H1 (cell line): Measurements from ENCODE around the gene ZRANB1. TPM values are rescaled to one million over a fixed set of nuclear protein-coding genes. Genes with fewer than 3 reads are reported as not detected.

Experiments used
- CTCF ChIA-PET: fragments of 300-600 bp; sonication (Branson Sonifier 250); formaldehyde crosslinking; loops from one replicate; lab custom pipeline; 2021; ENCODE audit not compliant: partially characterized antibody; lab: Charles Lee
- POLR2A ChIA-PET: fragments of 300-600 bp; sonication (Branson Sonifier 250); formaldehyde crosslinking; loops from one replicate; lab custom pipeline; 2021; ENCODE audit warnings: inconsistent platforms; ENCODE audit not compliant: partially characterized antibody; lab: Charles Lee
- DNase-seq, 2 experiments: peaks; one replicate each; pipeline versions ENCODE4 v3.0.0 to v3.0.0-alpha.2; 2010 to 2022; ENCODE audit warnings: low spot score in 2 of 2, low read depth in 1 of 2, mixed read lengths in 1 of 2
- FAIRE-seq: peaks from 2 replicates; lab custom pipeline; 2011; peaks lifted over from hg19 to GRCh38; lab: Jason Lieb, UNC
- H2AFZ ChIP-seq: 2 replicates; pipeline ENCODE4 v1.8.1; 2012; ENCODE audit warnings: low read length, inconsistent platforms
- H2AK5ac ChIP-seq: 2 replicates; pipeline ENCODE4 v1.6.1; 2013; ENCODE audit warnings: low read depth, low read length
- H2BK120ac ChIP-seq: replicated peaks from 2 replicates; pipeline ENCODE3; 2013; ENCODE audit warnings: low read depth, low read length, inconsistent platforms
- H2BK12ac ChIP-seq: 2 replicates; pipeline ENCODE4 v1.6.1; 2013; ENCODE audit warnings: low read depth, low read length
- H2BK15ac ChIP-seq: 2 replicates; pipeline ENCODE4 v1.6.1; 2013; ENCODE audit warnings: low read length
- H2BK20ac ChIP-seq: 2 replicates; pipeline ENCODE4 v1.6.1; 2013; ENCODE audit warnings: low read length
- H2BK5ac ChIP-seq: 2 replicates; pipeline ENCODE4 v1.6.1; 2013; ENCODE audit warnings: low read depth, low read length
- H3K14ac ChIP-seq: 2 replicates; pipeline ENCODE4 v1.6.1; 2013; ENCODE audit warnings: inconsistent platforms; ENCODE audit not compliant: insufficient read length
- H3K18ac ChIP-seq: 2 replicates; pipeline ENCODE4 v1.6.1; 2013; ENCODE audit warnings: low read length; ENCODE audit errors: extremely low read depth
- H3K23ac ChIP-seq: 2 replicates; pipeline ENCODE4 v1.6.1; 2013; ENCODE audit warnings: inconsistent platforms; ENCODE audit not compliant: insufficient read length
- H3K23me2 ChIP-seq: 2 replicates; pipeline ENCODE4 v1.6.1; 2013; ENCODE audit warnings: low read depth, low read length
- H3K27ac ChIP-seq: 2 replicates; pipeline ENCODE4 v1.6.1; 2011; ENCODE audit warnings: low read depth, low read length, inconsistent platforms
- H3K27me3 ChIP-seq, 4 experiments: replicated peaks in 1 of 4; 1 replicate in 1 of 4; 2 replicates in 3 of 4; pipeline versions ENCODE4 v1.6.1 to v1.8.1; 2011 to 2013; ENCODE audit warnings: low read length in 3 of 4, mild to moderate bottlenecking in 3 of 4, inconsistent platforms in 2 of 4, mixed read lengths in 2 of 4, moderate library complexity in 1 of 4; ENCODE audit not compliant: control insufficient read depth in 3 of 4, insufficient read depth in 3 of 4; ENCODE audit errors: extremely low read depth in 1 of 4
- H3K36me3 ChIP-seq, 4 experiments: 2 replicates each; pipeline versions ENCODE4 v1.6.1 to v1.8.1; 2011 to 2013; ENCODE audit warnings: mild to moderate bottlenecking in 4 of 4, low read length in 3 of 4, moderate library complexity in 2 of 4, control low read depth in 1 of 4, inconsistent platforms in 1 of 4; ENCODE audit not compliant: insufficient read depth in 4 of 4, control insufficient read depth in 2 of 4
- H3K4ac ChIP-seq: replicated peaks from 2 replicates; pipeline ENCODE3; 2013; ENCODE audit warnings: low read length, low read depth, mixed read lengths, inconsistent platforms; ENCODE audit not compliant: insufficient read length
- H3K4me1 ChIP-seq, 4 experiments: replicated peaks in 1 of 4; 1 replicate in 1 of 4; 2 replicates in 3 of 4; pipeline versions ENCODE4 v1.6.1 to v1.8.1; 2011 to 2013; ENCODE audit warnings: low read length in 3 of 4, inconsistent platforms in 2 of 4, mixed read lengths in 1 of 4; ENCODE audit not compliant: insufficient read depth in 4 of 4, control insufficient read depth in 3 of 4
- H3K4me2 ChIP-seq, 2 experiments: 2 replicates each; pipeline versions ENCODE4 v1.6.1 to v1.8.1; 2011 to 2013; ENCODE audit warnings: low read depth in 2 of 2, low read length in 2 of 2, control low read depth in 1 of 2, inconsistent platforms in 1 of 2, mild to moderate bottlenecking in 1 of 2; ENCODE audit not compliant: insufficient read depth in 1 of 2
- H3K4me3 ChIP-seq, 4 experiments: fragments of 200-600, 300-600 bp in 1 of 4; sonication (generic), shearing (Covaris generic), sonication (Bioruptor Twin) in 1 of 4; 2 replicates each; pipeline versions ENCODE4 v1.5.1 to v1.8.1; 2011 to 2016; ENCODE audit warnings: low read length in 4 of 4, low read depth in 3 of 4, control low read depth in 2 of 4, inconsistent platforms in 2 of 4, mild to moderate bottlenecking in 2 of 4, mixed read lengths in 1 of 4, moderate library complexity in 1 of 4; ENCODE audit not compliant: insufficient read depth in 2 of 4; ENCODE audit errors: extremely low read depth in 1 of 4
- H3K56ac ChIP-seq: replicated peaks from 2 replicates; pipeline ENCODE3; 2013; ENCODE audit warnings: low read depth, mild to moderate bottlenecking, mixed read lengths, low read length, inconsistent platforms; ENCODE audit not compliant: insufficient read length
- H3K79me1 ChIP-seq: 2 replicates; pipeline ENCODE4 v1.6.1; 2013; ENCODE audit warnings: low read depth, low read length, control low read depth
- H3K79me2 ChIP-seq, 2 experiments: 2 replicates each; pipeline versions ENCODE4 v1.6.1 to v1.8.1; 2012 to 2013; ENCODE audit warnings: low read length in 2 of 2, mild to moderate bottlenecking in 2 of 2, inconsistent platforms in 1 of 2; ENCODE audit not compliant: insufficient read depth in 2 of 2, control insufficient read depth in 1 of 2
- H3K9ac ChIP-seq, 4 experiments: replicated peaks in 1 of 4; 1 replicate in 1 of 4; 2 replicates in 3 of 4; pipeline versions ENCODE4 v1.6.1 to v1.8.1; 2011 to 2013; ENCODE audit warnings: low read depth in 3 of 4, low read length in 3 of 4, control low read depth in 2 of 4, mild to moderate bottlenecking in 2 of 4, moderate library complexity in 2 of 4, inconsistent platforms in 1 of 4; ENCODE audit errors: extremely low read depth in 1 of 4
- H3K9me3 ChIP-seq, 2 experiments: 2 replicates each; pipeline versions ENCODE4 v1.6.1 to v1.8.1; 2012 to 2013; ENCODE audit warnings: mild to moderate bottlenecking in 2 of 2, moderate library complexity in 2 of 2, control low read depth in 1 of 2, inconsistent platforms in 1 of 2, low read depth in 1 of 2, low read length in 1 of 2, mixed read lengths in 1 of 2; ENCODE audit not compliant: insufficient read depth in 2 of 2
- H4K20me1 ChIP-seq, 2 experiments: replicated peaks in 1 of 2; 2 replicates each; pipeline versions ENCODE3 to v1.8.1; 2011 to 2013; ENCODE audit warnings: inconsistent platforms in 2 of 2, low read length in 2 of 2, mild to moderate bottlenecking in 1 of 2; ENCODE audit not compliant: insufficient read depth in 2 of 2, control insufficient read depth in 1 of 2
- H4K5ac ChIP-seq: 2 replicates; pipeline ENCODE4 v1.6.1; 2013; ENCODE audit warnings: low read length, low read depth, mixed read lengths, inconsistent platforms; ENCODE audit not compliant: insufficient read length
- H4K8ac ChIP-seq: 2 replicates; pipeline ENCODE4 v1.8.0; 2013; ENCODE audit warnings: mild to moderate bottlenecking, moderate library complexity, low read length, inconsistent platforms; ENCODE audit not compliant: insufficient read depth; ENCODE audit errors: extremely low read depth
- H4K91ac ChIP-seq: replicated peaks from 2 replicates; pipeline ENCODE3; 2013; ENCODE audit warnings: low read length, mixed read lengths, inconsistent platforms; ENCODE audit not compliant: insufficient read length
- E2F6 ChIP-seq: IDR thresholded peaks from 2 replicates; pipeline ENCODE4 v1.6.1; 2012; ENCODE audit warnings: inconsistent platforms
- MAFK ChIP-seq: IDR thresholded peaks from 2 replicates; pipeline ENCODE4 v1.6.1; 2012; ENCODE audit warnings: low read depth, mild to moderate bottlenecking, improper control_type of control experiment, low read length
- NRF1 ChIP-seq: IDR thresholded peaks from 2 replicates; pipeline ENCODE4 v1.6.1; 2011; ENCODE audit warnings: mild to moderate bottlenecking, low read depth, low read length, improper control_type of control experiment
- POU5F1 ChIP-seq: IDR thresholded peaks from 2 replicates; pipeline ENCODE4 v1.6.1; 2011; ENCODE audit warnings: low read depth, mild to moderate bottlenecking, low read length, moderate library complexity
- SAP30 ChIP-seq: fragments of 300-600 bp; sonication (generic); IDR thresholded peaks from 2 replicates; pipeline ENCODE4 v1.7.1; 2012; ENCODE audit warnings: low read length, moderate library complexity, mild to moderate bottlenecking, inconsistent platforms; ENCODE audit not compliant: insufficient read depth, insufficient replicate concordance
- SIX5 ChIP-seq: IDR thresholded peaks from 2 replicates; pipeline ENCODE4 v1.6.1; 2011; ENCODE audit warnings: mild to moderate bottlenecking, low read depth, low read length
- TAF7 ChIP-seq: optimal IDR thresholded peaks from 2 replicates; pipeline ENCODE3; 2011; ENCODE audit warnings: low read depth, mild to moderate bottlenecking, inconsistent platforms, low read length, moderate library complexity, borderline replicate concordance
- USF2 ChIP-seq: IDR thresholded peaks from 2 replicates; pipeline ENCODE4 v1.6.1; 2011; ENCODE audit warnings: low read length, improper control_type of control experiment
- YY1 ChIP-seq: IDR thresholded peaks from 2 replicates; pipeline ENCODE4 v1.6.1; 2011; ENCODE audit warnings: low read depth, mild to moderate bottlenecking, low read length
- ZNF274 ChIP-seq: IDR thresholded peaks from 2 replicates; pipeline ENCODE4 v1.7.0; 2012; ENCODE audit warnings: low read length, borderline replicate concordance; ENCODE audit errors: extremely low read depth
- WGBS, 2 experiments: shearing (Covaris generic) in 1 of 2; methylation state at CpG; one replicate each; pipeline versions ENCODE4 v1.1.6 to v1.1.7; 2013 to 2015; ENCODE audit warnings: low lambda C conversion rate in 2 of 2, mixed read lengths in 2 of 2, inconsistent platforms in 1 of 2, low coverage in 1 of 2, missing lambda C conversion rate in 1 of 2; ENCODE audit not compliant: insufficient replicate concordance in 2 of 2, insufficient coverage in 1 of 2, insufficient read length in 1 of 2; ENCODE audit errors: extremely low coverage in 1 of 2, missing lambda C conversion rate in 1 of 2; 5-methylcytosine and 5-hydroxymethylcytosine counted together
- polyA plus RNA-seq, 7 experiments: library from polyadenylated mRNA; depleted of rRNA in 3 of 7; stranded (reverse) in 5 of 7; unstranded in 2 of 7; fragments of >200 nt in 5 of 7; fragments of 200-250 nt in 2 of 7; gene quantifications; 1 replicate in 5 of 7; 2 replicates in 1 of 7; 4 replicates in 1 of 7; pipeline versions ENCODE4 v1.2.1 to v1.2.3, GENCODE V29; 2011 to 2013; ENCODE audit warnings: missing spikeins in 2 of 7, mixed read lengths in 2 of 7
- total RNA-seq: library from RNA; stranded (reverse); fragmentation: NEBNext Ultra II Directional; extraction: Animal tissue kit (Norgen Biotek cat#: 25700); gene quantifications from 2 replicates; pipeline ENCODE4 v1.2.1, GENCODE V29; 2021

ZRANB1 gene
- total and polyA plus RNA-seq, 2 of the 8 experiments (the other 6 are each of a cell fraction or from before 2014, with no cell fraction given) = 6.1 to 19.9 TPM

GRCh38 chr10:125022671-125023070 is 80.7 kb downstream of the ZRANB1 start:
- WGBS, 2 experiments = 90% methylated on average over 8 of the region's 8 CpGs; no CpG with 5 or more reads in 1 of the 2 experiments
- Histone ChIP-seq H2AK5ac (no peak overlapping the region), H3K36me3 (peaks cover 6 to 63% (median 33%) of the 10 kb centered on the region in 4 experiments; a peak in 7 of 8 replicates), H3K14ac (no peak overlapping the region), H3K9ac (no peak overlapping the region), H3K9me3 (peaks cover 10 to 14% of the 10 kb centered on the region in 2 experiments; a peak in 3 of 4 replicates), H3K79me1 (peaks cover 33% of the 10 kb centered on the region), H2BK15ac (no peak overlapping the region), H4K5ac (no peak overlapping the region), H3K79me2 (peaks cover 11 to 100% of the 10 kb centered on the region in 2 experiments; a peak in 3 of 4 replicates), H3K4me3 (no peak overlapping the region), H3K23ac (no peak overlapping the region), H3K18ac (no peak overlapping the region), H3K4ac (no peak overlapping the region), H4K91ac (no peak overlapping the region), H2AFZ (no peak overlapping the region), H3K27me3 (no peaks in the 10 kb centered on the region), H2BK12ac (no peak overlapping the region), H2BK120ac (no peak overlapping the region), H3K27ac (no peak overlapping the region; the same call in 1 of the 2 replicates), H4K20me1 (peaks cover 31 to 34% of the 10 kb centered on the region in 2 experiments), H2BK5ac (peak overlapping the region; percentile 5; the same call in 1 of the 2 replicates), H4K8ac (no peak overlapping the region), H3K23me2 (no peaks in the 10 kb centered on the region), H2BK20ac (no peak overlapping the region), H3K4me2 (no peak overlapping the region), H3K56ac (no peak overlapping the region), H3K4me1 (no peaks in the 10 kb centered on the region; a peak in 2 of 7 replicates)
- FAIRE-seq = no peak
- CTCF ChIA-PET = no interaction called here
- POLR2A ChIA-PET = no interaction called here
- no peak for DNase-seq
- TF ChIP-seq YY1 = no peak
- no peak for TF ChIP-seq SAP30
- no peak for TF ChIP-seq MAFK
- no peak for TF ChIP-seq SIX5
- no peak for TF ChIP-seq POU5F1
- no peak for TF ChIP-seq NRF1
- no peak for TF ChIP-seq TAF7
- no peak for TF ChIP-seq ZNF274
- no peak for TF ChIP-seq E2F6
- no peak for TF ChIP-seq USF2
